ENCODE measurements around the gene GSKIP.
"Not testable (repeated sequence)": the region's sequence is repeated elsewhere in the genome, so short reads cannot be mapped to it uniquely, and the experiment has no call there.

GSKIP gene, protein sequence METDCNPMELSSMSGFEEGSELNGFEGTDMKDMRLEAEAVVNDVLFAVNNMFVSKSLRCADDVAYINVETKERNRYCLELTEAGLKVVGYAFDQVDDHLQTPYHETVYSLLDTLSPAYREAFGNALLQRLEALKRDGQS

DNA sequence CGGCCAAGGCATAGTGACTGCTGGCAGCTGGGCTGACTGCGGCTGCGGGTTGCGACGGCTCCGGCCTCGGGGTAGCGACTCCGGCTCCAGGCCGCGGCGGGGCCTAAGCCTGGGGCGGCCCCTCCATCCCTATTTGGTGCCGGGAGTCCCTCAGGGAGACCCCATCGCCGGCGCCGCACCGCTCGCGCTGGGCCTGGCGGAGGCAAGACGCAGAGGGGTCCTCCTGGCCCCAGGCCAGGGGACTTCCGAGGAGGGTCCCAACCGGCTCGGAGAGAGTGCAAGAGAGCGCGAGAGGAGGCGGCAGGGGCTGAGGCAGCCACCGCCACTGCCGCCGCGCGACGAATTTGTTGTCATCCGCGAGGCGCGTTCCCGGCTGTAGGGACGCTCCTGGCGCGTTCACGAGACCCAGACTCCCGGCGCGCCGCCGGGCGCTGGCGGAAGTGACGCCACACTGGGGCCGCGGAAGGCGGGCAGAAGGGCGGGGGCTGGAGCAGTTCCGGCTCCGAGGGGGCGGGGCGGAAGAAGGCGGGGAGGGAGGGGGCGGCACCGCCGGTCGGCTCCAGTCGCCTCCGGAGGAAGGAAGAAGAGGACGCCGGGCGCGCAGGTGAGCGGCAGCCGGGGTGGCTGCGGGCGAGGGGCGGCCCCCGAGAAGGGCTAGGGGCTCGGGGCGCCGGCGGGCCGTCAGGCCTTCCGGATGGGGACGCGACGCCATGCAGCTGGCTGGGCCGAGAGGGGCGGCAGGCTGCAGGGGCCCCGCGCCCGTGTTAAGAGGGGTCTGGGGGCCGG lies at the start of gene GSKIP, which contains the start of gene ATG2B:
Gene GSKIP, plus strand, starts transcription at position 562 of the 786 bp plus-strand sequence. CDS start 18,722 bp downstream, outside the sequence.
Gene ATG2B, minus strand, starts transcription at position 377 of the 786 bp plus-strand sequence. Its CDS starts 365 bp downstream, at position 12.
- DNase-seq (ENCODE audit: low spot score) = peak; percentile 83

DNA sequence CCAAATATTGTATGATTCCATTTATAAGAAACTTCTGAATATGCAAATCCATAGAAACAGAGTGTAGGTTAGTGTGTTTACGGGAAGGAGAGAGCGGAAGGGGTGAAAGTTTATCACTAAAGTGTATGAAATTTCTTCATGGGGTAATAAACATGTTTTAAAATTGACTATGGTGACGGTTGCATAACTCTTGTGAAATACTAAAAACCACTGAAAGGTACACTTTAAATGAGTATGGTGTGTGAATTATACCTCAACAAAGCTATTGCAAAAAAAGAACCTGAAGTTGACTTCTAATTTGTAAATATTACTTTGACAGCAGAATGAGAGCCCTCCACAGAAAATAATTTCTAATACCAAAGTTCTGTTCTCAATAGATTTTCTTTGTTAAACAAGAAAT lies 47.2 kb upstream of the GSKIP start:
- DNase-seq (ENCODE audit: low spot score) = no peak

DNA sequence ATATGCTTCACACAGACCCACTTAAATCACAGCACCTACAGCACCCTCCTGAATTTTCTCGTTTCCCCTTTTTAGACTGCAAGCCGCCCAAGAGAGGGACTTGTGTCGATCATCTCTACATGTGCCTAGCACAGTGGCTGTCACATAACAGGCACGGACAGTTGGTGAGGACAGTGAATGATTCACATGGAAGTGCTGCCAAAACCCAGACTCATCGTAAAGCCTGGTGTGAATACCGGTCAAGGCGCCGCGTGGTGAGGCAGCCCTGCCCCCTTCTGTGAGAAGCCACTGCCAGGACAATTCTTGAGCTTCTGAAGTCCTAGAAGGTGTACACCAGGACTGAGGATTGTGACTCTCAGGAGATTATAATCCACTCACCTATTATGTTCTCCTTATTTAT lies 44.5 kb upstream of the GSKIP start:
- no peak for DNase-seq (ENCODE audit: low spot score)

DNA sequence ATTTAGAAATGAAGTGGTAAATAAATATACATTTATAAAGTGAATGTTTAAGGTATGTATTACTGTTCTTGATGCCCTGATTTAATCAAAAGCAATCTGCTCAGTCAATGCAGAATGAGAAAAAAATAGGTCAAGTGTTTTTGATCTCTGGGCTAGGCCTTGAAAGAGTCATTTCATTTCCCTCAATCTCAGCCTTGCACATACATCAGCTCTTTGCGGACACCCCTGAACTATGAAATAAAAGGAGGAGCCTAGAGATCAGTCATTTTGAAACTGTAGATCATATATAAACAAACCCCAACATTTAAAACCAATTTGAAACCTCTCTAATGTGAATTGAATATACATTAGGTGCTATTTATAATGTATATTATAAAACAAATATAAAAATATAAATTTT lies 42.7 kb upstream of the GSKIP start:
- DNase-seq (ENCODE audit: low spot score) = no peak

DNA sequence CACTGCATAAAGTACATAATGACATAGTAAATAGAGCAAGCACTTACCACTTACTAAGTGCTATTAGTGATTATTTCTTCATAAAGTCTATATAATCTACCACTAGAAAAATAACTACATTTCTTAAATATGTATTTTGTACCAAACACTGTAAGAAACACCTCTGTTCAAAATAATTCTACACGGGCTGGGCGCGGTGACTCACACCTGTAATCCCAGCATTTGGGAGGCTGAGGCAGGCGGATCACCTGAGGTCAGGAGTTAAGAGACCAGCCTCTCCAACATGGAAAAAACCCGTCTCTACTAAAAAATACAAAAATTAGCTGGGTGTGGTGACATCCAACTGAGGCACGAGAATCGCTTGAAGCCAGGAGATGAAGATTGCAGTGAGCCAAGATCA lies 39.1 kb upstream of the GSKIP start:
- DNase-seq (ENCODE audit: low spot score) = no peak

DNA sequence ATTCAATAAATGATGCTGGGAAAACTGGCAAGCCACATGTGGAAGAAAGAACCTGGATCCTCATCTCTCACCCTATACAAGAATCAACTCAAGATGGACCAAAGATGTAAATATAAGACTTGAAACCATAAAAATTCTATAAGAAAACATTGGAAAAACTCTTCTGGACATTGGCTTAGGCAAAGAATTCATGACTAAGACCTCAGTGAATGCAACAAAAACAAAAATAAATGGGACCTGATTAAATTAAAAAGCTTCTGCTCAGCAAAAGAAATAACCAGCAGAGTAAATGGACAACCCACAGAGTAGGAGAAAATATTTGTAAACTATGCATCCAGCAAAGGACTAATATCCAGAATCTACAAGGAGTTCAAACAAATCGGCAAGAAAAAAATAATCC lies 24.8 kb upstream of the GSKIP start:
- DNase-seq (ENCODE audit: low spot score) = no peak

DNA sequence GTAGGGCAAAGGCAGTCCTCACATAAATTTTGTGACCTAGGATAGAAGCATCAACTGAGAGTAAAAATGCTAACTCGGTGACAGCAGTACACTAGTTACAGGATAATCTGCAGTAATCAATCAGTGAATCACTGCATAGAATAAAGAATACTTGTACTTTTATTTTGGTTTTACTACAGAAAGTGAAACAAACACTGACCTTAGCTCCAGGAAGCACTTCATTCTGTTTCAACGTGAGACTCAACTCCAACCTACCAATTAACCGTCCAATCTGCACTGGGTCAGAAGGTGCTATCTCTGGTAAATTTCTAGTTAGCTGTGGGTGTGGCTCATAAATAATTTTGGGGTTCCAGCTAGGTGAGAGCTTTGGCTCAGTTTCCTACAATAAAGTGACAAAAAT lies 22.0 kb upstream of the GSKIP start:
- DNase-seq (ENCODE audit: low spot score) = no peak

DNA sequence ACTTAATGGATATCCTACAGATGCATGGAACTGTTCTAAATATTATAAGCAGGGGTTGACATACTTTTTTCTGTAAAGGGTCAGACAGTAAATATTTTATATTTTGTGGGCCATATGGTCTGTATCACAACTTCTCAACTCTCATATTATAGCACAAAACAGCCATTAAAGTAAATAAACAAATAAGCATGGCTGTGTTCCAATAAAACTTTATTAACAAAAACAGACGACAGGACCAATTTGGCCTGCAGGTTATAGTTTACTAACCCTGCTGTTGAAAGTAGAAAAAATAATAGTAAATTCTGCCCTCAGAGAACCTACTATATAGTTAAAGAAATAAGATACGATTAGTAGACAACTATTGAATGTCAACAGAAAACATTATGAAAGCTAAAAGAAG lies 17.7 kb upstream of the GSKIP start:
- DNase-seq (ENCODE audit: low spot score) = no peak

DNA sequence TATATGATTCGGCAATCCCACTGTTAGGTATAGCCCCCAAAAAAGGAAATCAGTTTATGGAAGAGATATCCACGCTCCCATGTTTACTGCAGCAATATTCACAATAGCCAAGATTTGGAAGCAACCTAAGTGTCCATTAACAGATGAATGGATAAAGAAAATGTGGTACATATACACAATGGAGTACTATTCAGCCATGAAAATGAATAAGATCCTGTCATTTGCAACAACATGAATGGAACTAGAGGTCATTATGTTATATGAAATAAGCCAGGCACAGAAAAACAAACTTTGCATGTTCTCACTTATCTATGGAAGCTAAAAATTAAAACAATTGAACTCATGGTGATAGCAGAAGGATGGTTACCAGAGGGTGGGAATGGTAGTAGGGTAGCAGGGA lies 15.4 kb upstream of the GSKIP start:
- not testable (repeated sequence) for DNase-seq (ENCODE audit: low spot score)

DNA sequence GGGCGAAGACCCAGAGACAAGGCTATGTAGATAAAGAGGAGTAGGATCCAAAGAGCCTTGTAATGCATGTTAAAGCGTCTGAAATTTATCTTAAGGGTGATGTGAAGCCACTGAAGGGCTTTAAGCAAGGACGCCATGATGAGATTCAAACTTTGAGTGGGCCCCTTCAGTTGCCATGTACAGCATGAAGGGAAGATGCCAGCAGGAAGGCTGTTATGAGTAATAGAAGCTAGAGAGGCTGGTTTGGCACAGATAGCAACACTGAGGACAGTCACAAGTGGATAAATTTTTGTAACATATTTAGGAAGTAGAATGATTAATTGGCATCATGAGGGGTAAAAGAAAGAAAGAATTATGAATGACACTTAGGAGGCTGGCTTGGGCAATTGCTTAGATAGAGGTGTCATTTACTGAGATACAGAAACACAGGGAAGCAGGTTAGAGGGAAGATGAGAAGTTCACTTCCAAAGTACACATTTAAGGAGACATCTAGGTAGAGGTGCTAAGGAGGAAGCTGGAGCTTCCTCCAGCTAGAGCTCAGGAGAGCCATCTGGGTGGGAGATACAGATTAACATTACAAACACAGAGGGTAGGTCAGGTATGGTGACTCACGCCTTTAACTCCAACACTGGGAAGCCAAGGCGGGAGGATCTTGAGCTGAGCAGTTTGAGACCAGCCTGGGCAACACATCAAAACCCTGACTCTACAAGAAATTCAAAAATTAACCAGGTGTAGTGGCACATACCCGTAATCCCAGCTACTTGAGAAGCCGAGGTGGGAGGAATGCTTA lies 13.8 kb upstream of the GSKIP start:
- no peak for DNase-seq (ENCODE audit: low spot score)

DNA sequence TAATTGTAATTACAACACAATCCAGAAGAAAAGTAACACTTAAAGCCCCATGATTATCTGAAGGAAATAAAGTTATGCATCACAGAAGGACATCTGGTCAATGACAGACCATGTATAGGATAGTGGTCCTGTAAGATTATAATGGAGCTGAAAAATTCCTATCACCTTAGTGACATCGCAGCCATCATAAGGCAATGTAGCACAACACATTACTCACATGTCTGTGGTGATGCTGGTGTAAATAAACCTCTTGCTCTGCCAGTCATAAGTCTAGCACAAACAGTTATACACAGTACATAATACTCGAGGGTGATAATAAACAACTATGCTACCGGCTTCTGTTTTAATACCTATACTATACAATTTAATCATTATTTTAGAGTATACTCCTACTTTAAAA lies 11.3 kb upstream of the GSKIP start:
- DNase-seq (ENCODE audit: low spot score) = no peak

DNA sequence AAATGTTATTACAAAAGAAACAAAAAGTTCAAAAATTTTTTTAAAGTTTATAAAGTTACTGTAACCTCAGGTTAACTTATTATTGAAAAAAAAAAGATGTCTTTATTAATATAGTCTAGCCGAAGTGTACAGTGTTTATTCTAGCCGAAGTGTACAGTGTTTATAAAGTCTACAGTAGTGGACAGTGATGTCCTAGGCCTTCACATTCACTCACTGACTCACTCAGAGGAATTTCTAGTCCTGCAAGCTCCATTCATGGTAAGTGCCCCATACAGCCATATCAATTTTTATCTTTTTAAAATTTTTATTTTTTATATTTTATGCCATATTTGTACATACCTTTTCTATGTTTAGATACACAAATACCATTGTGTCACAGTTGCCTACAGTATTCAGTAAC lies 10.6 kb upstream of the GSKIP start:
- DNase-seq (ENCODE audit: low spot score) = no peak

DNA sequence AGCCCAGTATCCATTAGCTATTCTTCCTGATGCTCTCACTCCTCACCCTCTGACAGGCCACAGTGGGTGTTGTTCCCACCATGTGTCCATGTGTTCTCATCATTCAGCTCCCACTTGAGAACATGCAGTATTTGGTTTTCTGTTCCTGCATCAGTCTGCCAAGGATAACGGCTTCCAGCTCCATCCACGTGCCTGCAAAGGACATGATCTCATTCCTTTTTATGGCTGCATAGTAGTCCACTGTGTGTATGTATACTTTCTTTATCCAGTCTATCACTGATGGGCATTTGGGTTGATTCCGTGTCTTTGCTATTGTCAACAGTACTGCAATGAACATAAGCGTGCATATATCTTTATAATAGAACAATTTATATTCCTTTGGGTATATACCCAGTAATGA lies 9.1 kb upstream of the GSKIP start:
- DNase-seq (ENCODE audit: low spot score) = no peak

DNA sequence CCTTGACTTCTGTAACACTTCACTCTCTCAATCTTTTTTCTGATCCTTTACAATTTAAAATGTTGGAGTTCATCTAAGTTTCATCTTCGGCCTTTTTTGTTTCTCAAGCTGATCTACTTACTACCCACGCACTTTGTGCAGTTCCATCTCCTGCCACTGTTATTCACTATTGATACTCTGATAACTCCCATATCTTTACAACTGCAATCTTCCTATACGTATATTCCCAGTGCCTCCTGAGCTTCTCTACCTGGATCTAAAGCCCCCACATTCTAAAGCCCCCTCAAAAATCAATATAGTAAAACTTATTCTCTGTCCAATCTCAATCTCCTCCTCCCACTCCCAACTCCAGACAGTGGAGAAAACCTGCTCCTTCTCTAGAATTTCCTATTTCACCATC lies 6.1 kb upstream of the GSKIP start:
- DNase-seq (ENCODE audit: low spot score) = no peak

DNA sequence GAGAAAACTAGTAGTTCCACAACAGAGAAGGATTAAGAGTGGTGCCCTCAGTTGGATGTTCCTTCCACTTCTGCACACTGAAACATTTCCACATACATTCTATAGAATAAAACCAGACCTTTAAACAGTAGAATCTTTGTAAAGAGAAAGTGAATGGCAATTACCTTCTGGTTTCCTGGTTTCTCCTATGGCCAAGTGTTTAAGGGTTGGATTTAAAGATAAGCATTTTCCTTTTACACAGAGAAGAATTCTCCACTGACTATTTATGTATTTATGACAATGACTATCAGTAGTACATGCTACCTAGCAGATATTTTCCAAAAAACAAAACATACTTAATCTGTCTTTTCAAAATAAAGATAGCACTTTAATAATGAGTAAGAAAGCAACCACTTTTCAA lies 3.4 kb upstream of the GSKIP start:
- DNase-seq (ENCODE audit: low spot score) = no peak

DNA sequence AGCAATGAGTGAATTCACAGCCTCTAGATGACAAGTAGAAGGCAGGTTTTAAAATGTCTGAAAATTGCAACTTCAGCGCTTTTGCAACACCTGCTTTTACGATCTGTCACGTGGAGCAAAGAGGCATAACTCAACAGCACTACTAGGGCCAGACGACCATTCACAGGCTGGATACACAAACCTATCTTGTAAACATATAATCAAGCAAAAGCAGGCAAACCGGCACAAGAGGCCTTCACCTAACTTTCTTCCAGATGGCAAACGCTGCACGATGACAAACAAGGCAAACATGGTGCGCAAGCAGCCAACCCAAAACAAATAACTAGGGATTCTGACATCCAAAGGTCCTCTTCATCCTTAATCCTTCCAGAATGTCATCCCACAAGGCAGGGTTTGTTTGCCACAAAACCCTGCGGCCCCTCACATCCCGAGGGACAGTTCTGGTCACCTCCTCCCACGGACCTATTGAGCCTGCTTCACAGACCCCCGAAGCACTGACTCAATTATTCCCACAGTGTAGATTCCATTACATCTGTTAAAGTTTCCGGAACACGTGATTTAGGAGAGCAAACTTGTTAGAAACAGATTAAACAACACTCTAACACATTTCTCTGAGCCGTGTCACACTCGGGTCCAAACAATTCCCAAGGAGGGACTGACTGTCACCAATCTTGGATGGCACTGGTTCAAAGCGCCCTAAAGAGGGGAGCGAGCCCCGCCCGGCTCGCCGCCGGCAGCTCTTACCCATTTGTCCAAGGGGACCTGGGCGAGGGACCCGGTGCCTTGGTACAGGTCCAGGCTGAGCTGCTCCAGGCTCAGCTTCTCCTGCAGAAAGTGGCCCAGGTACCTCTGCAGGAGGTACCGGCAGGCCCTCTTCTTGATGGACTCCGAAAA lies 1.0 kb upstream of the GSKIP start:
- DNase-seq (ENCODE audit: low spot score) = peak; percentile 27

DNA sequence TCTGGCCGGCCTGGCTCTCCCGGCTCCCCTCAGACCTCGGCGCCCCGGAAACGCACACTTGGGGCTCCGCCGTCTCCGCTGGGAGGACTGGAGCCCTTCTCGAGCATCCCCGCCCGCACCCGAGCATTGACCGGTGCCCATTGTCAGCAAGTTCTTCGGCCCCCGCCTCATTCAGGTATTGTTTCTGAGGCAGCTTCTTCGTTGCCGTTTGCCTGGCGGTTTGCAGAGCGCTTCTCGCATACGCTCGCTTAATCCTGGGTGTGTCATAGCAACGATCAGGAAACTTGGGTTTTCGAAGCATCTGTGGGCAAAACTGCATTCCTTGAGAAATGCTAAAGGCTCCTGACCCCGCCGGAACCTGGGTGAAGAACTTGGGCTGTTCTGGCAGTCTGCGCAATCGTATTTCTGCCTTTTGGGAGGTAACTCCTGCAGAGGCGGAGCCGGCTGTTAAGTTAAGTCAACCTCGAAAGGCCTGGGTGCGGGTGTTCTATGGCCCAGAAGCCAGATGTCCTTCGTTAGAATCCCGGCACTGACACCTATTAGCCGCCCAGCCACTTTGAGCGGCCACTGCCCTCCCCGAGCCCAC lies 518 bp downstream of the GSKIP start:
- peak; percentile 23 for DNase-seq (ENCODE audit: low spot score)

DNA sequence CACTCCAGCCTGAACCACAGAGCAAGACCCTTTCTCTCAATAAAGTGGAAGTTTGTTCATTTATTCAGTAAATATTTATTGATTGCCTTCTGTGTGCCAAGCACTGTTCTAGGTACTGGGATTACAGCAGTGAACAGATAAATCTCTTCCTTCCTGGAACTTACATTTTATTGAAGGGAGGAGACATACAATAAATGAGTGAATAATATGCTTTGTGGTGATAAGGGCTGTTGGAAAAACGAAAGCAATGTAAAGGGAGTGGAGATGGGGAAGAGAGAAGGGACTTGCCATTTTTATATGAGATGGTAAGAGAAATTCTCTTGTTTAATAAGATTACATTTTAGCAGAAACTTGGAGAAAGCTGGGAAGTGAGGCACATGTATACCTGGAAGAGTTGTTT lies 1.6 kb downstream of the GSKIP start:
- DNase-seq (ENCODE audit: low spot score) = no peak

DNA sequence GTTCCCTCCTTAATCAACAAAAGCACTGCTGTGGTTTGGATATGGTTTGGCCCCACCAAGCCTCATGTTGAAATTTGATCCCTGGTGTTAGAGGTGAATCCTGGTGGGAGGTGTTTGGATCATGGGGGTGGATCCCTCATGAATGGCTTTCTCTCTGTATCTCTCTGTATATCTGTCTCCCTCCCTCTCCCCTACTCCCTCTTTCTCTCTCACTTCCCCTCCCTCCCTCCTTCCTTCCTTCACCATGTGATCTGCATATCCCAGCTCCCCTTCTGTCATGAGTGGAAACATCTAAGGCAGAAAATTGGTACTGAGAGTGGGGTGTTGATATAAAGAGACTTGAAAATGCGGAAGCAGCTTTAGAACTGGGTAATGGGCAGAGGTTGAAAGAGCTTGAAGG lies 5.2 kb downstream of the GSKIP start:
- no peak for DNase-seq (ENCODE audit: low spot score)

DNA sequence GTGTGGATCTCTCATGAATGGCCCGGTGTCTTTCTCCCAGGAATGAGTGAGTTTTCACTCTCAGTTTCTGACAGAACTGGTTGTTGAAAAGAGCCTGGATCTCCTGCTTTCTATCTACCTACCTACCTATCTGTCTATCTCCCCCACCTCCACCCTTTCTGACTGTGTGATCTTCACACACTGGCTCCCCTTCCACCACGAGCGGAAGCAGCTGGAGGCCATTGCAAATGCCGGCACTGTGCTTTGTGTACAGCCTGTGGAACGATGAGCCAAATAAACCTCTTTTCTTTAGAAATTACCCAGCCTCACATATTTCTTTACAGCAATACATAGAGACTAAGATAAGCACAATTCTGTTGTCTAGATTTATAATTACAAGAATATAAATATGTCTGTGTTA lies 7.2 kb downstream of the GSKIP start:
- no peak for DNase-seq (ENCODE audit: low spot score)

DNA sequence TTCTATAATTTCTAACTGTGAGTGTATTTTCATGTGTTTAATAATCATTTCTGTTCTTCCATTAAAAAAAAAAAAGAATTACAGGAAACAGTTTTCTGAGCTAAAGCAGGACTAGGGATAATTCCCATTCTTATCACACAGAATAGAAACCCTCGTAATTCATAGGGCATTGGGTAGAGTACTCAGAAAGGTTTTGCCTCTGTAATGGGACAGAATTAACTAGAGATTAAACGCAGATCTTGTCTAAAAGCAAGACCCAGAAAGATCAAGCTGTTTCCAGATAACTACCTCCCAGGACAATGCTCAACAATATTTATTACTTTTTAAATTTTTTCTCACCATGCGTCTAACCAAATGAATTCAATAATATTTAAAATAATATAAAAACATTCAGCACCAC lies 10.2 kb downstream of the GSKIP start:
- no peak for DNase-seq (ENCODE audit: low spot score)

DNA sequence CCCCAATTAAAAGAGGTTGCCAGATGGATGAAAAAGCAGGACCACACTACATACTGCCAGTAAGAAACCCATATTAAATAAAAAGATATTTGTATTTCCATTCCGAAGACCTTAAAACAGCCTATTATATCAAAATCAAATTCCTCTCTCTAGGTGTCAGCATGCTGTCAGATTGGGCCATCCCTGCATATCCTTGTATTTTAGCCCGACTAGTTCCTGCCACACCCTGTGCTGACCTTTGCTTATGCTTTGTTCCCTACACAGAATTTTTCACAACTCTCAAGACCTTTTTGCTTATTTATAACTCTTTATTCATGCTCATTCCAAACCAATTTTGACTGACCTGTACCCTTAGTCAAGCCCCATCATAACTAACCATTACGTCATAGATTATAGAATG lies 12.8 kb downstream of the GSKIP start:
- DNase-seq (ENCODE audit: low spot score) = no peak

Measured in HuH-7.5 (cell line).